Naive thymus-derived CD4-positive, alpha-beta T cell (primary cell): Measurements from ENCODE around the gene MYO5A. TPM values are rescaled to one million over a fixed set of nuclear protein-coding genes. Genes with fewer than 3 reads are reported as not detected.

Experiments
- ATAC-seq: fragments of 150-1000 bp; cut with Tn5 transposase; 2 replicates; pipeline ENCODE4 v1.10.0; 2021; ENCODE audit warnings: mild to moderate bottlenecking, moderate library complexity
- CTCF ChIA-PET: fragments of 350-600 bp; sonication (Branson Sonifier 250); formaldehyde crosslinking; loops from one replicate; lab custom pipeline; 2021; ENCODE audit warnings: antibody characterized with exemption; lab: Charles Lee
- POLR2A ChIA-PET: fragments of 350-600 bp; sonication (Branson Sonifier 250); formaldehyde crosslinking; loops from one replicate; lab custom pipeline; 2021; ENCODE audit warnings: antibody characterized with exemption, inconsistent platforms; lab: Charles Lee
- DNase-seq, 9 donors: peaks; one replicate each; pipeline versions ENCODE4 v3.0.0 to v3.0.0-alpha.2; 2020 to 2022; ENCODE audit warnings: mixed read lengths in 1 of 9
- H3K27ac ChIP-seq: one replicate; pipeline ENCODE4 v1.7.0; 2013; ENCODE audit warnings: mild to moderate bottlenecking, low read depth, low read length, moderate library complexity
- H3K27me3 ChIP-seq, 2 donors: one replicate each; pipeline ENCODE4 v1.7.0; 2013; ENCODE audit warnings: low read length in 2 of 2, mild to moderate bottlenecking in 2 of 2, moderate library complexity in 2 of 2; ENCODE audit not compliant: control insufficient read depth in 2 of 2, insufficient read depth in 2 of 2
- H3K36me3 ChIP-seq, 3 experiments: 1 replicate in 2 of 3; 2 replicates in 1 of 3; pipeline ENCODE4 v1.7.0; 2013; ENCODE audit warnings: low read length in 3 of 3, mild to moderate bottlenecking in 3 of 3, moderate library complexity in 1 of 3; ENCODE audit not compliant: insufficient read depth in 3 of 3, control insufficient read depth in 2 of 3
- H3K4me1 ChIP-seq, 2 donors: one replicate each; pipeline ENCODE4 v1.7.0; 2013; ENCODE audit warnings: low read length in 2 of 2, mild to moderate bottlenecking in 2 of 2, moderate library complexity in 1 of 2; ENCODE audit not compliant: control insufficient read depth in 2 of 2, insufficient read depth in 2 of 2
- H3K4me3 ChIP-seq: 2 replicates; pipeline ENCODE4 v1.7.0; 2013; ENCODE audit warnings: mild to moderate bottlenecking, low read length
- H3K9me3 ChIP-seq, 3 experiments: 1 replicate in 2 of 3; 2 replicates in 1 of 3; pipeline ENCODE4 v1.7.0; 2013; ENCODE audit warnings: low read length in 3 of 3; ENCODE audit not compliant: control insufficient read depth in 2 of 3
- H3K27ac Mint-ChIP-seq, 9 donors: one replicate each; pipeline ENCODE4 v1.8.0; 2020 to 2022; ENCODE audit warnings: mixed read lengths in 9 of 9, mild to moderate bottlenecking in 8 of 9, moderate library complexity in 5 of 9, inconsistent platforms in 2 of 9
- H3K27me3 Mint-ChIP-seq, 5 donors: one replicate each; pipeline ENCODE4 v1.8.0; 2021 to 2022; ENCODE audit warnings: mixed read lengths in 5 of 5, mild to moderate bottlenecking in 1 of 5
- H3K36me3 Mint-ChIP-seq, 5 donors: one replicate each; pipeline ENCODE4 v1.8.0; 2020 to 2022; ENCODE audit warnings: mixed read lengths in 5 of 5, mild to moderate bottlenecking in 3 of 5, inconsistent platforms in 1 of 5
- H3K4me1 Mint-ChIP-seq, 7 donors: one replicate each; pipeline ENCODE4 v1.8.0; 2020 to 2022; ENCODE audit warnings: mixed read lengths in 7 of 7, mild to moderate bottlenecking in 3 of 7, inconsistent platforms in 1 of 7
- H3K4me3 Mint-ChIP-seq, 10 donors: one replicate each; pipeline ENCODE4 v1.8.0; 2020 to 2022; ENCODE audit warnings: mild to moderate bottlenecking in 10 of 10, mixed read lengths in 10 of 10, moderate library complexity in 6 of 10, inconsistent platforms in 2 of 10
- H3K9me3 Mint-ChIP-seq, 11 donors: one replicate each; pipeline ENCODE4 v1.8.0; 2020 to 2022; ENCODE audit warnings: mixed read lengths in 11 of 11, mild to moderate bottlenecking in 4 of 11, inconsistent platforms in 1 of 11, moderate library complexity in 1 of 11
- intact Hi-C, 2 donors: fragments of 100-400 bp; cut with micrococcal nuclease; formaldehyde crosslinking; loops; one replicate each; pipeline ENCODE4 v1.15.1; 2023
- polyA plus RNA-seq, 2 donors: library from polyadenylated mRNA; unstranded; fragments of 300-500 nt; fragmentation: Illumina TruSeq; gene quantifications; one replicate each; pipeline ENCODE4 v1.2.3, GENCODE V29; 2021
- total RNA-seq, 6 experiments: library from RNA in 5 of 6; stranded (reverse) in 5 of 6; gene quantifications; 1 replicate in 5 of 6; 2 replicates in 1 of 6; pipeline ENCODE4 v1.2.3 and lab custom pipeline; 2021 to 2026

Gene MYO5A
- total and polyA plus RNA-seq, 7 experiments from 2014 or later, result 4.2 to 39.6 (median 20.8) TPM

GRCh38 chr15:52486003-52486996, 42.4 kb downstream of the MYO5A start:
- peak overlapping the region in 1 of 9 donors; percentile 44 for H3K27ac Mint-ChIP-seq
- Histone ChIP-seq H3K4me1 (peaks cover 32 to 37% of the 10 kb centered on the region in 2 donors), H3K27ac (no peak overlapping the region), H3K27me3 (no peaks in the 10 kb centered on the region), H3K36me3 (no peaks in the 10 kb centered on the region), H3K4me3 (no peak overlapping the region), H3K9me3 (no peaks in the 10 kb centered on the region)
- ChIA-PET CTCF (no interaction called here), POLR2A (interaction anchor here (0.7 kb wide), 1 partner anchor 9 kb away, joined by 4 read pairs; no protein-coding TSS in a partner anchor)
- ATAC-seq, result no peak
- H3K27me3 Mint-ChIP-seq, result no peaks in the 10 kb centered on the region
- H3K4me3 Mint-ChIP-seq, result peak overlapping the region in 4 of 10 donors; percentile 22 to 59 (median 40)
- DNase-seq, result no peak
- no peaks in the 10 kb centered on the region for H3K9me3 Mint-ChIP-seq
- H3K4me1 Mint-ChIP-seq, result peaks cover 60 to 83% (median 67%) of the 10 kb centered on the region in 7 donors
- H3K36me3 Mint-ChIP-seq, result peaks cover 0 to 9% (median 0%) of the 10 kb centered on the region in 5 donors
- intact Hi-C loops, result loop anchor here (10.0 kb wide), 3 partner anchors 51 to 751 kb away; partner anchors contain the start of gene LYSMD2 (in 1 of the 2)

- no peaks in the 10 kb centered on the region for H3K9me3 ChIP-seq
- Mint-ChIP-seq H3K27me3 (no peaks in the 10 kb centered on the region), H3K4me3 (no peak overlapping the region), H3K27ac (no peak overlapping the region), H3K9me3 (no peaks in the 10 kb centered on the region), H3K4me1 (peaks cover 67 to 89% (median 74%) of the 10 kb centered on the region in 7 donors), H3K36me3 (peaks cover 0 to 9% (median 0%) of the 10 kb centered on the region in 5 donors)
- no peak overlapping the region for H3K4me3 ChIP-seq
- no peaks in the 10 kb centered on the region for H3K27me3 ChIP-seq
- H3K4me1 ChIP-seq, result peaks cover 43 to 45% of the 10 kb centered on the region in 2 donors
- CTCF ChIA-PET, result interaction anchor here (0.7 kb wide), 1 partner anchor 75 kb away, joined by 3 read pairs; no protein-coding TSS in a partner anchor
- H3K36me3 ChIP-seq, result no peaks in the 10 kb centered on the region
- no peak for DNase-seq
- POLR2A ChIA-PET, result no interaction called here
- no peak for ATAC-seq
- no peak overlapping the region for H3K27ac ChIP-seq
- intact Hi-C loops, result loop anchor here (10.0 kb wide), 3 partner anchors 50 to 750 kb away; partner anchors contain the start of gene LYSMD2 (in 1 of the 2)
Observed at GRCh38 chr15:52485290-52485689, 43.4 kb downstream of the MYO5A start.

DNA sequence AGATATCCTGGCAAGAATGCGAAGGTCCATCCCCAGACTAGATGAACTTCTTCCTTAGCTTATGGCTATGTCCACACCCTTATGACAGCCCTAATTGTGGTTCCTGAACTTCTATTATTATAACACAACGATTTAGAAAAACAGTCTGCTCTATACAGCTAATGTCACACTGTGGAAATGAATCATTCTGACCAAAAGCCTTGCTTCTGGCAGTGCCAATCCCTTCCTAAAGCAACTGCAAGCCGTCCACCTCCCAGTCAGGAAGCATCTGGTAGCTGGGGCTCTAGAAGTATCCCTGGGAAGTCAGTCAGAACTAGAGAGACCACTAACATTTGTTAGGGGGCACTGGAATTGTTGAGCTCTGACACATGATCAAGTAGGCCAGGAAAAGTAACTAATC, 45.0 kb downstream of the MYO5A start:
- Mint-ChIP-seq H3K4me1 (peaks cover 62 to 83% (median 67%) of the 10 kb centered on the region in 7 donors), H3K9me3 (peaks cover 0 to 2% (median 0%) of the 10 kb centered on the region in 11 donors), H3K27ac (peak overlapping the region in 3 of 9 donors; percentile 6 to 37 (median 29)), H3K36me3 (peaks cover 0 to 9% (median 0%) of the 10 kb centered on the region in 5 donors), H3K27me3 (no peaks in the 10 kb centered on the region), H3K4me3 (peak overlapping the region in 1 of 10 donors; percentile 21)
- ChIA-PET POLR2A (no interaction called here), CTCF (interaction anchor here (0.7 kb wide), 1 partner anchor 26 kb away, joined by 3 read pairs; no protein-coding TSS in a partner anchor)
- H3K36me3 ChIP-seq, result no peaks in the 10 kb centered on the region
- DNase-seq, result no peak
- H3K27ac ChIP-seq, result no peak overlapping the region
- H3K4me3 ChIP-seq, result no peak overlapping the region
- intact Hi-C loops, result loop anchor here (2.0 to 10.0 kb wide), 7 partner anchors 15 to 749 kb away; partner anchors contain the start of genes ARPP19 (in 1 of the 2) and LYSMD2 (in 1 of the 2)
- no peaks in the 10 kb centered on the region for H3K27me3 ChIP-seq
- peak; percentile 25 for ATAC-seq
- H3K9me3 ChIP-seq, result no peaks in the 10 kb centered on the region
- H3K4me1 ChIP-seq, result peaks cover 36 to 48% of the 10 kb centered on the region in 2 donors

GRCh38 chr15:52481915-52482314, 46.8 kb downstream of the MYO5A start:
- Histone ChIP-seq H3K9me3 (no peaks in the 10 kb centered on the region), H3K27me3 (no peaks in the 10 kb centered on the region), H3K36me3 (no peaks in the 10 kb centered on the region), H3K4me3 (peak overlapping the region; percentile 36), H3K4me1 (peaks cover 30 to 43% of the 10 kb centered on the region in 2 donors), H3K27ac (no peak overlapping the region)
- H3K4me1 Mint-ChIP-seq, result peaks cover 56 to 71% (median 59%) of the 10 kb centered on the region in 7 donors
- ATAC-seq, result peak; percentile 99
- intact Hi-C loops, result loop anchor here (1.0 to 10.0 kb wide), 9 partner anchors 17 to 747 kb away; partner anchors contain the start of genes ARPP19 (in 1 of the 2) and LYSMD2 (in 1 of the 2)
- peak overlapping the region; percentile 15 to 88 (median 53) for H3K27ac Mint-ChIP-seq
- H3K9me3 Mint-ChIP-seq, result peaks cover 0 to 4% (median 0%) of the 10 kb centered on the region in 11 donors
- H3K36me3 Mint-ChIP-seq, result peaks cover 0 to 16% (median 0%) of the 10 kb centered on the region in 5 donors
- ChIA-PET CTCF (interaction anchor here (0.5 to 0.8 kb wide), 2 partner anchors 46 to 106 kb away, joined by 3 read pairs; partner anchors contain the start of gene MYO5A), POLR2A (interaction anchor here (0.8 to 2.0 kb wide), 3 partner anchors 40 to 74 kb away, joined by 3 to 5 read pairs (median 3); no protein-coding TSS in a partner anchor)
- H3K4me3 Mint-ChIP-seq, result peak overlapping the region; percentile 8 to 78 (median 58)
- DNase-seq, result peak in 7 of 9 donors; percentile 75 to 91 (median 87)
- no peaks in the 10 kb centered on the region for H3K27me3 Mint-ChIP-seq

- H3K4me1 Mint-ChIP-seq, result peaks cover 50 to 62% (median 53%) of the 10 kb centered on the region in 7 donors
- no peaks in the 10 kb centered on the region for H3K9me3 ChIP-seq
- intact Hi-C loops, result loop anchor here (5.0 to 10.0 kb wide), 6 partner anchors 46 to 746 kb away; partner anchors contain the start of genes ARPP19 (in 1 of the 2) and LYSMD2 (in 1 of the 2)
- peaks cover 30 to 43% of the 10 kb centered on the region in 2 donors for H3K4me1 ChIP-seq
- H3K27me3 Mint-ChIP-seq, result no peaks in the 10 kb centered on the region
- peak overlapping the region in 7 of 10 donors; percentile 6 to 78 (median 52) for H3K4me3 Mint-ChIP-seq
- no peak overlapping the region for H3K27ac ChIP-seq
- H3K9me3 Mint-ChIP-seq, result peaks cover 0 to 4% (median 0%) of the 10 kb centered on the region in 11 donors
- H3K4me3 ChIP-seq, result no peak overlapping the region
- ChIA-PET POLR2A (interaction anchor here (0.7 to 1.5 kb wide), 4 partner anchors 10 to 47 kb away, joined by 3 to 5 read pairs (median 3); no protein-coding TSS in a partner anchor), CTCF (interaction anchor here (0.6 kb wide), 1 partner anchor 224 kb away, joined by 4 read pairs; no protein-coding TSS in a partner anchor)
- H3K36me3 ChIP-seq, result no peaks in the 10 kb centered on the region
- no peak overlapping the region for H3K27ac Mint-ChIP-seq
- ATAC-seq, result no peak
- no peaks in the 10 kb centered on the region for H3K27me3 ChIP-seq
- H3K36me3 Mint-ChIP-seq, result peaks cover 0 to 19% (median 0%) of the 10 kb centered on the region in 5 donors
- DNase-seq, result no peak
Observed at GRCh38 chr15:52480990-52481389, 47.7 kb downstream of the MYO5A start.

- H3K9me3 ChIP-seq, result peaks cover 0 to 7% (median 0%) of the 10 kb centered on the region in 3 experiments
- no peak for ATAC-seq
- no peaks in the 10 kb centered on the region for H3K36me3 ChIP-seq
- H3K4me1 ChIP-seq, result peaks cover 0 to 33% of the 10 kb centered on the region in 2 donors
- ChIA-PET CTCF (interaction anchor here (0.5 kb wide), 1 partner anchor 110 kb away, joined by 3 read pairs; no protein-coding TSS in a partner anchor), POLR2A (no interaction called here)
- Mint-ChIP-seq H3K36me3 (peaks cover 7 to 19% (median 8%) of the 10 kb centered on the region in 5 donors), H3K4me3 (no peak overlapping the region), H3K27ac (peak overlapping the region in 2 of 9 donors; percentile 9 to 10), H3K27me3 (no peaks in the 10 kb centered on the region), H3K9me3 (peaks cover 0 to 15% (median 6%) of the 10 kb centered on the region in 11 donors), H3K4me1 (peaks cover 17 to 47% (median 38%) of the 10 kb centered on the region in 7 donors)
- H3K27me3 ChIP-seq, result no peaks in the 10 kb centered on the region
- intact Hi-C loops, result no loop called here
- no peak overlapping the region for H3K27ac ChIP-seq
- DNase-seq, result no peak
- no peak overlapping the region for H3K4me3 ChIP-seq
Observed at GRCh38 chr15:52466716-52467115, 62.0 kb downstream of the MYO5A start.
